Measurements from ENCODE around the gene SLC6A15.

- TF ChIP-seq POLR2A (IDR thresholded peaks at IDR 0.05; ENCODE audit: low read depth, low read length) = no peak
- no peak for TF ChIP-seq POLR2AphosphoS5 (IDR thresholded peaks at IDR 0.05; ENCODE audit: low read depth, low read length)
- no peak for TF ChIP-seq TAF1 (IDR thresholded peaks at IDR 0.05; ENCODE audit: borderline replicate concordance, low read depth, low read length)
These were observed 70.1 kb downstream of the SLC6A15 start for GRCh38 chr12:84842406-84843013.
